ENCODE measurements around the gene ZFPM1. TPM values are rescaled to one million over a fixed set of nuclear protein-coding genes. Genes with fewer than 3 reads are reported as not detected.

The ZFPM1 gene
- total and polyA plus RNA-seq, 4 donors, result 0.59 to 8.7 (median 5.7) TPM

DNA sequence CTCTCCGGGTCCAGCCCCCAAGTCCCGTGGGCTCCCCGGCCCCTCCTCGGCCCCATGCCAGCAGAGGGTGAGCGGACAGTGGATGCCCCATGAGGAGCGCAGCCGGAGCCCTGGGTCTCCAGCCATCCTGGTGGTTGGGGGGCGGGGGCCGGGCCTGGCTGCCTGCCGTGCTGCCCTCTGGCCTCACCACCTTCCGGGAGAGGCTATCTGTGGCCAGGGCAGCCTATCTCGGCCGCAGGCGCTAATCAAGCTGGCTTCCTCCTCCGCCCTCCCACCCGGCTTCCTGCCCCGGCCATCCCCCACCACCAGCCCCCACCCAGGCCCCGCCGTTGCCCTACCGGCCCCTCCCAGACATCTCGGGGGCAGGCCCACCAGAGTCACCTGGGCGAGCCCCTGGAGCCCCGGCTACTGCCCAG, 46.8 kb downstream of the ZFPM1 start:
- H3K4me3 ChIP-seq (ENCODE audit: low read depth, low read length), result no peak overlapping the region
- H3K27me3 ChIP-seq (ENCODE audit: control insufficient read depth, insufficient read depth, low read length), result no peaks in the 10 kb centered on the region
- H3K27ac ChIP-seq (ENCODE audit: low read depth, low read length), result no peak overlapping the region
- peaks cover 5% of the 10 kb centered on the region for H3K4me1 ChIP-seq (ENCODE audit: control insufficient read depth, insufficient read depth, low read length)
- 80% methylated on average over 16 of the region's 23 CpGs for WGBS (ENCODE audit: insufficient coverage)
- H3K36me3 ChIP-seq (ENCODE audit: control insufficient read depth, insufficient read depth, low read length), result peaks cover 55% of the 10 kb centered on the region
- H3K9me3 ChIP-seq (ENCODE audit: control insufficient read depth, insufficient read depth, low read length), result no peaks in the 10 kb centered on the region
- no peak for DNase-seq (ENCODE audit: low read depth in 4 of 6, low spot score in 6 of 6)

DNA sequence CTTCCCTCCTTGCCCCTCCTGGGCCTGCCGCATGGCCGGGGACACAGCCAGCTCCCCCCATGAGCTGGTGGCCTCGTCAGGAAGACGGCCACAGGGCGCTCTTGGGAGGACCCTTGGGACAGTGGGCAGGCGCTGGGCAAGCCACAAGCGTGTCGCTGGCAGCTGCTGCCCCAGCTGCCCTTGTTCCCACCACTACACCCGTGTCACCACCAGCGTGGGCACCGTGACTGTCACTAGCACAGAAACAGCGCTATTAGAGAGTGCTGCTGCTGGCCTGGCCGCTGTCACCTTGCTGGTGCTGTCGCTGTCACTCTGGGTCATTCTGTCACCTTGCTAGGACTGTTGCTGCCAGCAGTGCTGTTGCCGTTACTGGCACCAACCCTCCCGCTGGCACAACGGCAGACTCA, 47.2 kb downstream of the ZFPM1 start:
- H3K4me3 ChIP-seq (ENCODE audit: low read depth, low read length), result no peak overlapping the region
- DNase-seq (ENCODE audit: low read depth in 4 of 6, low spot score in 6 of 6), result no peak
- H3K9me3 ChIP-seq (ENCODE audit: control insufficient read depth, insufficient read depth, low read length), result no peaks in the 10 kb centered on the region
- peaks cover 51% of the 10 kb centered on the region for H3K36me3 ChIP-seq (ENCODE audit: control insufficient read depth, insufficient read depth, low read length)
- no peaks in the 10 kb centered on the region for H3K27me3 ChIP-seq (ENCODE audit: control insufficient read depth, insufficient read depth, low read length)
- H3K27ac ChIP-seq (ENCODE audit: low read depth, low read length), result no peak overlapping the region
- 72% methylated on average over 17 of the region's 17 CpGs for WGBS (ENCODE audit: insufficient coverage)
- H3K4me1 ChIP-seq (ENCODE audit: control insufficient read depth, insufficient read depth, low read length), result peaks cover 9% of the 10 kb centered on the region

DNA sequence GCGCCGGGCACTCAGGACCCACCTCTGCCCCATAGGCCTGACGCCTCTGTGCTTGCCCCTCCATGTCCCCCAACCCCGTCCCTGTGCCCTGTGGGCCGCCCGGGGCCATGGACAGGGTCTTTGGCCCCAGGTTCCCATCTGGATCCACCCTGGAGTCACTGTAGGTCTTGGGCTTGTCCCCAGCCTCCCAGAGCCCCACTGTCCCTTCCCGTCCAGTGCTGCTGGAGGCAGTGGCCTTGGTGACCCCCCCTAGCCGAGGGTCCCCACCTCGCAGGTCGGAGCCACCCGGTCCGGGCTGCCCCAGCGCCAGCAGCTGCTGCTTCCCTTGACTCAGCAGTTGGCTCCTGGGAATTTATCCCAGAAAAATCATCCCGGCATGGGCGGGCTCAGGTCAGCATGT, 49.3 kb downstream of the ZFPM1 start:
- Histone ChIP-seq H3K4me3 (ENCODE audit: low read depth, low read length) (no peak overlapping the region), H3K4me1 (ENCODE audit: control insufficient read depth, insufficient read depth, low read length) (peaks cover 11% of the 10 kb centered on the region), H3K27ac (ENCODE audit: low read depth, low read length) (no peak overlapping the region), H3K9me3 (ENCODE audit: control insufficient read depth, insufficient read depth, low read length) (no peaks in the 10 kb centered on the region), H3K36me3 (ENCODE audit: control insufficient read depth, insufficient read depth, low read length) (peaks cover 53% of the 10 kb centered on the region), H3K27me3 (ENCODE audit: control insufficient read depth, insufficient read depth, low read length) (no peaks in the 10 kb centered on the region)
- 93% methylated on average over 15 of the region's 15 CpGs for WGBS (ENCODE audit: insufficient coverage)
- DNase-seq (ENCODE audit: low read depth in 4 of 6, low spot score in 6 of 6), result no peak

DNA sequence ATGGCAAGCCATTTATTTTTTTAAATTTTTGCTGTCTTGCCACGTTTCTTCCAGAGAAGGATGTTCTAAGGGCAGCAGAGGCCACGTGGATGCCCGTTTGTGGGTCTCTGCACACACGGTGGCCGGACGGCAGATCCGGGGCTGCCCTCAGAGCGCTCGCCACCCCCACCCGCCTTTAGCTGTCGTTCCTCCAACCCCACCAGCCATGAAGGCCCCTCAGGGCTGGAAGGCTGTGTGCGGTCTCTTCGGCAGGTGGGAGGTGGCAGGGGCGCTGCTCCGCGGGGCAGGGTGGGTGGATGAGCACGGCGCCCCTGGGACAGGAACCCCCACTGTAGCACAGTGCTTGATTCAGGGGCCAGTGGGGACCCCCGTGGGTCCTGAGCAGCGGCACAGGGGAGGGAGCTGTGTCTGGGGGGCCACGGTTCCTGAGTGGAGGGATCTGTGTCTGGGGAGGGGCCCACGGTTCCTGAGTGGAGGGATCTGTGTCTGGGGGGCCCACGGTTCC, 49.7 kb downstream of the ZFPM1 start:
- WGBS (ENCODE audit: insufficient coverage), result 81% methylated on average over 16 of the region's 23 CpGs
- Histone ChIP-seq H3K27me3 (ENCODE audit: control insufficient read depth, insufficient read depth, low read length) (no peaks in the 10 kb centered on the region), H3K36me3 (ENCODE audit: control insufficient read depth, insufficient read depth, low read length) (peaks cover 54% of the 10 kb centered on the region), H3K4me1 (ENCODE audit: control insufficient read depth, insufficient read depth, low read length) (peaks cover 11% of the 10 kb centered on the region), H3K9me3 (ENCODE audit: control insufficient read depth, insufficient read depth, low read length) (no peaks in the 10 kb centered on the region), H3K27ac (ENCODE audit: low read depth, low read length) (no peak overlapping the region), H3K4me3 (ENCODE audit: low read depth, low read length) (no peak overlapping the region)
- DNase-seq (ENCODE audit: low read depth in 4 of 6, low spot score in 6 of 6), result no peak

DNA sequence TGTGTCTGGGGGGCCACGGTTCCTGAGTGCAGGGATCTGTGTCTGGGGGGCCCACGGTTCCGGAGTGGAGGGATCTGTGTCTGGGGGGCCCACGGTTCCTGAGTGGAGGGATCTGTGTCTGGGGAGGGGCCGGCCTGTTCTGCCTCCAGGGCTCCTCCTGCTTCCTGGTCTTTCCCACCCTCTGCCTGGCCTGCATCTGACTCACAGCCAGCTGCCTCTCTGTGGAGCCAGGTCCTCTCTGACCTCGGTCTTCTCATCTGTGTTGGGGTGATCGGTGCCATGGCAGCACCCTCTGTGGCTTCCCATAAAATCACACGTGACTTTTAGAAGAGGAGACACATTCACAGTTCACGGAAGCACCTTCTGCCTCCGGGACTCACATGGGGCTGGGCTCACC, 50.3 kb downstream of the ZFPM1 start:
- DNase-seq (ENCODE audit: low read depth in 4 of 6, low spot score in 6 of 6), result no peak
- no peaks in the 10 kb centered on the region for H3K9me3 ChIP-seq (ENCODE audit: control insufficient read depth, insufficient read depth, low read length)
- 84% methylated on average over 5 of the region's 10 CpGs for WGBS (ENCODE audit: insufficient coverage)
- H3K36me3 ChIP-seq (ENCODE audit: control insufficient read depth, insufficient read depth, low read length), result peaks cover 52% of the 10 kb centered on the region
- no peaks in the 10 kb centered on the region for H3K27me3 ChIP-seq (ENCODE audit: control insufficient read depth, insufficient read depth, low read length)
- no peak overlapping the region for H3K4me3 ChIP-seq (ENCODE audit: low read depth, low read length)
- no peak overlapping the region for H3K27ac ChIP-seq (ENCODE audit: low read depth, low read length)
- H3K4me1 ChIP-seq (ENCODE audit: control insufficient read depth, insufficient read depth, low read length), result peaks cover 11% of the 10 kb centered on the region

DNA sequence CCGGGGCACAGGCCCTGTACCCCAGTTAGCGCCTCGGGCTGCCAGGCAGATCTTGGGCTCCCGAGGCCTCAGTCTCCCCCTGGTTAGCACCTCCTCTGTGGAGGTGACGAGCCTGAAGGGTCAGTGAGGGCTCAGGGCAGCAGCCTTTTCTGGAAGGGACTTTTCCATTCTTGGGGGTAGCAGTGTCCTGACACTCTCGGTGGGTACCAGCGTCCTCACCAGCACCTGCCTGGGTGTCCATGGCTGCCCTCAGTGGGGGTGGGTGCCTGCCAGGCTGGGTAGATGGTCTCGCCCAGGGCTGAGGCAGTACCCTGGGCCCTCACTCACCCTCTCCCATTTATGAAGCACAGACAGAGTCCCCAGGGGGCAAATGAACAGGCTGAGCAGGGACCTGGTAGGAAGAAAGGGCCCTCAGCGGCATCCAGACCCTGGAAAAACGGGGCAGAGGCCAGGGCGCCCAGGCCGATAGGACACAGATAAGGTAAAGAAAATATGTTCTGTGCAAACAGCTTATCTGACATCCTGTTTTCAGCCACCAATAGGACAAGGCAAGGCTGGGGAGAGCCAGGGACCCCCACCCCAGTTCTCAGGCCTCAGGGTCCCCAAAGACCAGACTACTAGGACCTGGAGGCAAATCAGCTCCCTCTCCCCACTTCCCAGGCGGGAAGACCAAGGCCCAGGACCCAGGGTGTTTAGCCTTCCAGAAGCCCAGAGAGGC, 50.9 kb downstream of the ZFPM1 start:
- no peak overlapping the region for H3K27ac ChIP-seq (ENCODE audit: low read depth, low read length)
- H3K27me3 ChIP-seq (ENCODE audit: control insufficient read depth, insufficient read depth, low read length), result no peaks in the 10 kb centered on the region
- no peak for DNase-seq (ENCODE audit: low read depth in 4 of 6, low spot score in 6 of 6)
- no peak overlapping the region for H3K4me3 ChIP-seq (ENCODE audit: low read depth, low read length)
- H3K9me3 ChIP-seq (ENCODE audit: control insufficient read depth, insufficient read depth, low read length), result no peaks in the 10 kb centered on the region
- peaks cover 52% of the 10 kb centered on the region for H3K36me3 ChIP-seq (ENCODE audit: control insufficient read depth, insufficient read depth, low read length)
- H3K4me1 ChIP-seq (ENCODE audit: control insufficient read depth, insufficient read depth, low read length), result peaks cover 11% of the 10 kb centered on the region
- 91% methylated on average over 8 of the region's 13 CpGs for WGBS (ENCODE audit: insufficient coverage)

DNA sequence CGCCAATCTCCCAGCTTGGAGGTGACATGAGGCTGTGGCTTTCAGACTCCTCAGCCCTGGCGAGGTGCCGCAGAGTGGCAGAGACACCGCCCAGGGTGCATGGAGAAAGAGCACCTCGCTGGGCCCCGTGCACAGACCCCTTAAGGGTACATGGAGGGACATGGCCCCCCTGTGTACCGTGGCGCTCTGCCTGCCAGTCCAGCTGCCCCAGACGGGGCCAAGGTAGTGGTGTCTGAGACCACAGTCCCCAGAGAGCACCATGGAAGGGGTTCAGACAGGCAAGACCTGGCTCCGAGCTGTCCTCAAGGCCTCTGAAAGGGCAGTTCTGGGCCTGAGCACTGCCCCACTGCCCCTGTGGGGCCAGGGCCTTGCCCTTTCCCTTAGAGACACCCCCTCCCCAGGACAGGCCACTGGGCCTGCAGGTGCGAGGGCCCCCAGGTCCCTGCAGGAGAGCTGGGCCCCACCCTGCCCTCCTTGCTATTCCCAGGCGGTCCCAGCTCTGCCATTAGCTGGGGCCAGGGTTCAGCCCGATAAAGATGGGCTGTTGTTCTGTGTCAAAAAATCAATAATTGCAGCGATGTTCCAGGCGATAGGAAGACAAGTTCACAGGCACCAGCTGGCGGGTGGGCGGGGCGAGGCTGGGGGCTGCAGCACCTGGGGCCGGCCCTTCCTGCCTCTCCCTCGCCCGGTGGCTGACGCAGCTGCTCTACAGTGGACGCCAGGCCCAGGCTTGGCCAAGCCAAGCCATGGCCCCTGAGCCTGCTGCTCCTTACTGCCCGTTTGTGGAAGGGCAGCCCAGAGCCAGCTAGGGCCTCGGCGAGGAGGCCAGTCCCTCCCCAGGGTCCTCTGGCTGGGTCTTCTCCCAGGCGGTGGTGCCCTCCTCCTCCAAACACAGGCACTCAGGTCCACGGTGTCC, 51.7 kb downstream of the ZFPM1 start:
- no peak overlapping the region for H3K27ac ChIP-seq (ENCODE audit: low read depth, low read length)
- H3K27me3 ChIP-seq (ENCODE audit: control insufficient read depth, insufficient read depth, low read length), result no peaks in the 10 kb centered on the region

DNA sequence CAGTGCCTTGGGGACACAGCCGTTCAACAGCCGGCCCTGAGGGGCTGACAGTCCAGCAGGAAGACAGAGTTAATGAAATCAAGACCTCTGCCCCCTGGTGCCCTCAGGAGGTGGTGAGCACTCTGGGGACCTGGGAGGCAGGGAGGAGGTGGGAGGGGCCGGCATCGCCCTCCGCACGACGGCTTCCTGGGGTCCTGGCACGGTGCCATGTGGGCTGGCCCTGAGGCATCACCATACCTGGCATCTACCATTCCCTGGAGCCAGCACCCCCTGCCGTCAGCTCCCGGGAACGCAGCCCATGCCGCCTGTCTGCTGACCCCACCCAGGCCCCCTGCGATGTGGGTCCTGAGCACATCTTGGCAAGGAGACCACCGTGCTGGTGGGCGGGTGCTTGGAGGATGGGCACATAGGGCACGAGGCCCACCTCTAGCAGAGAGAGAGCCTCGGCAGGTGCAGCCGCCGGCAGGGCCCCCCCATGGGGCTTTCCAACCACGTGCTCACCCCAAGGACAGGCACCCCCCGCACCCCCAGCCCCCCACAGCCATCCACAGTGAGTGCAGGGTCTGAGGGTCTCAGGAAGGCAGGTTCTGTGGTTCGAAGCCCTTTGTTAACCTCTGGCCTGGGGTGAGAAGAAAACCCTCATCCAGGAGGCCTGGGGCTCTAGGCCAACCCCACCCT, 52.5 kb downstream of the ZFPM1 start:
- no peaks in the 10 kb centered on the region for H3K27me3 ChIP-seq (ENCODE audit: control insufficient read depth, insufficient read depth, low read length)

More for the DNA sequence above, 51.7 kb downstream of the ZFPM1 start:
- 76% methylated on average over 25 of the region's 28 CpGs for WGBS (ENCODE audit: insufficient coverage)
- Histone ChIP-seq H3K9me3 (ENCODE audit: control insufficient read depth, insufficient read depth, low read length) (no peaks in the 10 kb centered on the region), H3K36me3 (ENCODE audit: control insufficient read depth, insufficient read depth, low read length) (peaks cover 53% of the 10 kb centered on the region), H3K4me3 (ENCODE audit: low read depth, low read length) (no peak overlapping the region), H3K4me1 (ENCODE audit: control insufficient read depth, insufficient read depth, low read length) (peaks cover 18% of the 10 kb centered on the region)
- no peak for DNase-seq (ENCODE audit: low read depth in 4 of 6, low spot score in 6 of 6)

DNA sequence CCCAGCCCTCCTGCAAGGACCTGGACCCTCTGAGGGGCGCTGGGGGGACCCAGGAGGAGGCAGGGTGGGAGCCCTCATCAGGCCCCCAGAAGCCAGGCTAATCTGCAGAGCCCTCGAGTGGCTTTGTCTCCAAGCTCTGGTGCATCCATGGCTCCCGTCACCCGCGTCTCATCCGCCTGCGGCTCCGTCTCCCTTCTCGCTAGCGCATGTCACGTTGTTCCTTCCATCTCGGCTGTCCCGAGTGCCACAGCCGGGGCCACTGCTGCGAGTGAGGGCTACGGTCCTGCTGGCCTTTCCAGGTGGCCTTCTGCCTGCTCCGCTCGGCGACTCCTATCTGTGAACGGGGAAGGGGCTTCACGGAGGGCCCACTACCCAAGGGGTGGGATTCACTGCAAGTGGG, 53.6 kb downstream of the ZFPM1 start:
- Histone ChIP-seq H3K4me3 (ENCODE audit: low read depth, low read length) (no peak overlapping the region), H3K9me3 (ENCODE audit: control insufficient read depth, insufficient read depth, low read length) (no peaks in the 10 kb centered on the region), H3K27ac (ENCODE audit: low read depth, low read length) (no peak overlapping the region), H3K36me3 (ENCODE audit: control insufficient read depth, insufficient read depth, low read length) (peaks cover 50% of the 10 kb centered on the region), H3K4me1 (ENCODE audit: control insufficient read depth, insufficient read depth, low read length) (peaks cover 27% of the 10 kb centered on the region), H3K27me3 (ENCODE audit: control insufficient read depth, insufficient read depth, low read length) (no peaks in the 10 kb centered on the region)
- 89% methylated on average over 21 of the region's 21 CpGs for WGBS (ENCODE audit: insufficient coverage)
- no peak for DNase-seq (ENCODE audit: low read depth in 4 of 6, low spot score in 6 of 6)

More for the DNA sequence above, 52.5 kb downstream of the ZFPM1 start:
- Histone ChIP-seq H3K9me3 (ENCODE audit: control insufficient read depth, insufficient read depth, low read length) (no peaks in the 10 kb centered on the region), H3K27ac (ENCODE audit: low read depth, low read length) (no peak overlapping the region), H3K4me1 (ENCODE audit: control insufficient read depth, insufficient read depth, low read length) (peaks cover 26% of the 10 kb centered on the region), H3K4me3 (ENCODE audit: low read depth, low read length) (no peak overlapping the region), H3K36me3 (ENCODE audit: control insufficient read depth, insufficient read depth, low read length) (peaks cover 51% of the 10 kb centered on the region)
- no peak for DNase-seq (ENCODE audit: low read depth in 4 of 6, low spot score in 6 of 6)
- WGBS (ENCODE audit: insufficient coverage), result 67% methylated on average over 18 of the region's 22 CpGs

Data from spinal cord (tissue), 10 donors.